Islet precursor cell (in vitro differentiated cells): Measurements from ENCODE around the gene PLEK.
A peak's percentile ranks its signal among the peaks of the same experiment; 100 is the strongest.
"Not testable (repeated sequence)": the region's sequence is repeated elsewhere in the genome, so short reads cannot be mapped to it uniquely, and the experiment has no call there.

Experiments used
- DNase-seq: peaks from one replicate; pipeline ENCODE4 v3.0.0-alpha.2; 2018

Gene PLEK

GRCh38 chr2:68356599-68357239, 8.4 kb upstream of the PLEK start:
- no peak for DNase-seq

- peak; percentile 79 for DNase-seq
Measured at GRCh38 chr2:68357605-68358337, 7.3 kb upstream of the PLEK start.

GRCh38 chr2:68359889-68360288, 5.2 kb upstream of the PLEK start:
- DNase-seq: no peak

GRCh38 chr2:68362069-68362468, 3.0 kb upstream of the PLEK start:
- DNase-seq: peak; percentile 66

- no peak for DNase-seq
Measured at GRCh38 chr2:68362749-68363148, 2.3 kb upstream of the PLEK start.

GRCh38 chr2:68363721-68364120, 1.4 kb upstream of the PLEK start:
- no peak for DNase-seq

- no peak for DNase-seq
Measured at GRCh38 chr2:68366083-68366560, 1.0 kb downstream of the PLEK start.

- no peak for DNase-seq
Measured at GRCh38 chr2:68367953-68368653, 3.0 kb downstream of the PLEK start.

GRCh38 chr2:68368654-68369336, 3.7 kb downstream of the PLEK start:
- peak; percentile 58 for DNase-seq

GRCh38 chr2:68369337-68369734, 4.3 kb downstream of the PLEK start:
- no peak for DNase-seq

- DNase-seq: no peak
Measured at GRCh38 chr2:68371138-68371537, 6.1 kb downstream of the PLEK start.

- DNase-seq: no peak
Measured at GRCh38 chr2:68371581-68371980, 6.5 kb downstream of the PLEK start.

GRCh38 chr2:68372485-68372884, 7.4 kb downstream of the PLEK start:
- DNase-seq: no peak

- no peak for DNase-seq
Measured at GRCh38 chr2:68374184-68374583, 9.1 kb downstream of the PLEK start.

- no peak for DNase-seq
Measured at GRCh38 chr2:68375582-68375981, 10.5 kb downstream of the PLEK start.

GRCh38 chr2:68377137-68377780, 12.2 kb downstream of the PLEK start:
- DNase-seq: no peak

GRCh38 chr2:68378779-68379178, 13.7 kb downstream of the PLEK start:
- DNase-seq: not testable (repeated sequence)

- DNase-seq: no peak
Measured at GRCh38 chr2:68379184-68379708, 14.2 kb downstream of the PLEK start.

GRCh38 chr2:68383778-68384177, 18.7 kb downstream of the PLEK start:
- no peak for DNase-seq

- DNase-seq: no peak
Measured at GRCh38 chr2:68384485-68385107, 19.5 kb downstream of the PLEK start.

GRCh38 chr2:68385220-68385906, 20.3 kb downstream of the PLEK start:
- DNase-seq: no peak
